HG02943 (cell line): ENCODE measurements around the gene DAB2IP.

Source experiments
- ATAC-seq: cut with Tn5 transposase; IDR thresholded peaks from one replicate; pipeline ENCODE4 v1.9.1; 2021; ENCODE audit warnings: mild to moderate bottlenecking, low read depth, moderate library complexity; ENCODE audit not compliant: unreplicated experiment

The DAB2IP gene

GRCh38 chr9:121660876-121661275 is 9.4 kb downstream of the DAB2IP start:
- no peak for ATAC-seq

DNA sequence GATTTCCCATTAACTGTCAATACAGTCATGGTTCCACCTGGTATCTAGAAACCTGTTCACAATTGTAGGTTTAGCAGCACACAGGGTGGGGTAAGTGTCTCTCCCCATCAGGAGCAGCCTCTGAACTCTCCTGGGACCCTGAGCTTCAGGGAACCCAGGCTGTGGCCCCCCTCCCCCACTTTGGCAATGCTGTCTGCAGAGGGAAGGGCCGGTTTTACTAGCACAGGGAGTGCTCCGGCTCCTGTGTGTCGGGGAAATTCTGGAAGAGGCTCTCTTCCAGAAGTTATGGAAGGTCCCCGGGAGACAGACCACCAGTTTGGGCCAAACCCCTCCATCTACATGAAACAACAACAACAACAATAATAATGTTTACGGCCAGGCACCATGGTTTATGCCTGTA is 9.9 kb downstream of the DAB2IP start:
- no peak for ATAC-seq

- ATAC-seq: no peak
These were observed 10.9 kb downstream of the DAB2IP start for GRCh38 chr9:121662359-121662758.

DNA sequence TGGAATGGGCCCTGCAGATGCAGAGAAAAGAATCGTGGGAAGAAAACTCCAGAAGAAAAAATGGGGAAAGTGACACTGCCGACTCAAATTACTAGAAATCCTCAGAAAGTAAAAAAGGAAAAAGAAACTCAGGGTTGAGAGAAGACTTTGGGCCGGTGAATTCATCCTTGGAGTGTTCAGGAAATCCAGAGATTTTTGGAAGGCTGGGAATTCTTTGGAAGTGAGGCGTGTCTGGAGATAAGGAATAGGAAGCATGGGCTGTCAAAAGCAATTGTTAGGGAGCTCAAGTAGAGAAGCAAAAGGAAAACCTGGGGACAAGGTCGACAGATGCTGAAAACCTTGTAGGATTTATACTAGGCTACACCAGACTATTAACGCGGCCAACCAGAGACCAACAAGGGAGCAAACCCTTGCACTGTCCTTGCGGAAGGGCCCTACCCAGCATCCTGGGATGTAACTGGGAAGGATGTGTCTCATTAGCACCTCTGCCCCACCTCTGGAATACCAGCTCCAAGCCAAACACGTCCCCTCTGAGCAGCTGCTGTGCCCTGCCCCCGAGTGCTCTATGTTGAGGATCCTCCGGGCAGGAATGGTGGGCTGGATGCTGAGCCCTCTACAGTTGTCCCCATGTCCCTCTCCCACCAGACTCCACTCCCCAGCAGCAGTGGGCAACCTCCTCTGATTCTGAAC is 11.6 kb downstream of the DAB2IP start:
- ATAC-seq: no peak

DNA sequence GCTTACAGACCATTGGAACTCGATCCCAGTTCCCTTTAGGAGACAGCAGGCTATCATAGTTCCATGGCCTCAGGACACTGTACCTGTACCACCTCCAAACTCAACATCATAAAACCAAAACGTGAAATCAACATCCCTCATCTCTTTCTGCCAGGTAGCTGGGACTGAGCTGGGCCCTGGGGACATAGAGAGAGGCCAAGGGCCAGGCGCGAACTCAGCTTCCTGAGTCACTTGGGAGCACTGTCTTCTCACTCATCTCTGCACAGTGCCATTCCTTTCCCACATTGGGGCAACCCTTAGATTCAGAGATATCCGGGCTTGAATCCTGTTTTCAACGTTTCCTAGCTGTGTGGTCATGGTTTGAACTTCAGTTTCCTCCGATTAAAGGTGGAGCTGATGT is 12.2 kb downstream of the DAB2IP start:
- ATAC-seq: no peak

GRCh38 chr9:121666294-121666693 is 14.9 kb downstream of the DAB2IP start:
- ATAC-seq: no peak

GRCh38 chr9:121667214-121667613 is 15.8 kb downstream of the DAB2IP start:
- no peak for ATAC-seq

- no peak for ATAC-seq
These were observed 16.5 kb downstream of the DAB2IP start for GRCh38 chr9:121667890-121668289.

- no peak for ATAC-seq
These were observed 19.0 kb downstream of the DAB2IP start for GRCh38 chr9:121670431-121670830.

GRCh38 chr9:121671612-121672155 is 20.2 kb downstream of the DAB2IP start:
- no peak for ATAC-seq

- ATAC-seq: no peak
These were observed 20.8 kb downstream of the DAB2IP start for GRCh38 chr9:121672213-121672612.

DNA sequence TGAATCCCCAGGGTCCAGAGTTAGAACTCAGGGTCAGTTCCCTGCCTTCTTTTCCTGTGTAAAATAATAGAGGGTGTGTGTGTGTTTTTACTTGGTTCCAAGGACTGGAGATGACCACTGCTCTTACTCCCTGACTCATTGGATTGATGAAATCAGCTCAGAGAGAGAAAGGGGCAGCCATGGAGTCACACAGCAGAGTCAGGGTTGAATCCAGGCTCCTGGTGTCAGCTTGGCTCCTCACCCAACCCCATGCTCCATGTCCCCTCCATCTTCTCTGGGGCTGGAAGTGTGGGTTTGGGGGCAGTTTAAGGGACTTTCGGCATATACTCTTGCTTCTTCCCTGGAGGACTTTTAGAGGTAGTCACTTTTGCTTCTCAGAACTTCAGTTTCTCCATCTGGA is 21.6 kb downstream of the DAB2IP start:
- no peak for ATAC-seq

- no peak for ATAC-seq
These were observed 22.1 kb downstream of the DAB2IP start for GRCh38 chr9:121673576-121673975.

DNA sequence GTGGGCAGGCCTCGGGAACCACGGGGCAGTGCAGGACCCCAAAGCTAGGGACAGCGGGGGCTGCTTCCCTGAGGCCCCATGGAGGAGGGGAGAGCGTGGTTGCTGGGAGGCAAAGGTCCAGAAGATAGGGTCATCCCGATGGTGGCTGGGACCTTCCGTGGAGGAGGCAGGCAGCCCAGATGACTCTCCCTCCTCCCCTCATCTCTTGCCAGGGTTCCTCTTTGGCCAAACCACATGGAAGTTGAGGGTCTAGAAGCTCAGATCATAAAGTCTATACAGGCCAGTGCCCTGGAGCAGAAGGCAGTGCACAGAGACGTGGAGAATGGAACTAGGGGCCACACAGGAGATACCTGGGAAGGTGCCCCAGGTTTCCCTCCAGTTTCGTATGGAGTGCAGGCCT is 22.6 kb downstream of the DAB2IP start:
- ATAC-seq: no peak

GRCh38 chr9:121674952-121675351 is 23.5 kb downstream of the DAB2IP start:
- no peak for ATAC-seq

GRCh38 chr9:121675381-121675780 is 23.9 kb downstream of the DAB2IP start:
- ATAC-seq: no peak

GRCh38 chr9:121675969-121676822 is 24.8 kb downstream of the DAB2IP start:
- ATAC-seq: no peak

DNA sequence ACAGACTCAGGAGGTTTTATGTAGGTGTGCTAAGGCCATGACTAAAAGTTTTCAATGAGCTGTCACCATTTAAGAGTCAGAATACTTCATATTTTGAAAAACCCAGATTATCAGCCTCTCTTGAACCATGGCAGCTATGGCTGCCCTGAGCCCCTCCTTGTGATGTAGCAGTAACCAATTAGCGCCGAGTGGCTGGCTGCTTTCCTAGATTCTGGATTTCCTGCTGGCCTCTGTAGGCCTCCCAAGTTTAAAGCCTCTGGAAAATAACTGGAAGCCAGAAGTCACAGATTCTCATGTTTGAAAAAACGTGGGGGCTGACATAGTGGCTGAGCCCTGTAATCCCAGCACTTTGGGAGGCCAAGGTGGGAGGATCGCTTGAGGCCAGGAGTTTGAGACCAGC is 25.5 kb downstream of the DAB2IP start:
- ATAC-seq: no peak

GRCh38 chr9:121678501-121679022 is 27.1 kb downstream of the DAB2IP start:
- ATAC-seq: no peak

GRCh38 chr9:121679901-121680635 is 28.6 kb downstream of the DAB2IP start:
- no peak for ATAC-seq

DNA sequence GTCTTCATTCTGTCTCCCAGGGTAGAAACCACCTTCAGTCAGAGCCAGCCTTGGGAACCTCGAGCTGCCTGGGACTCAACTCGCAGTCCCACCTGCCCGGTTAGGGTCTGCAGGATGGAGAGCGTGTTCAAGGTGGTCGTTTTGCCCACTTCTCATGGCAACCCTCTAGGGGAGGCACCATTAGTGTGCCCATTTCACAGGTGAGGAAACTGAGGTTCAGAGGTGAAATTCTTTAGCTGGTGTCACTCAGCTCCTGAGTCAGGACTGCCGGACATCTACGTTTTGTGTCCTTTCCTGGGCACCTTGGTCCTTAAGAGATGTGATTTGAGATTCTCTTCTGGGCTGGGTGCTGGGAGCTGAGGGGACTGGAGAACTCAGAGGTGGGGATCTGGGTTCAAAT is 30.0 kb downstream of the DAB2IP start:
- ATAC-seq: no peak
